H1 (cell line): Measurements from ENCODE around the gene LDLRAP1. TPM values are rescaled to one million over a fixed set of nuclear protein-coding genes. Genes with fewer than 3 reads are reported as not detected.

Source experiments
- CTCF ChIA-PET: fragments of 300-600 bp; sonication (Branson Sonifier 250); formaldehyde crosslinking; loops from one replicate; lab custom pipeline; 2021; ENCODE audit not compliant: partially characterized antibody; lab: Charles Lee
- POLR2A ChIA-PET: fragments of 300-600 bp; sonication (Branson Sonifier 250); formaldehyde crosslinking; loops from one replicate; lab custom pipeline; 2021; ENCODE audit warnings: inconsistent platforms; ENCODE audit not compliant: partially characterized antibody; lab: Charles Lee
- DNase-seq, 2 experiments: peaks; one replicate each; pipeline versions ENCODE4 v3.0.0 to v3.0.0-alpha.2; 2010 to 2022; ENCODE audit warnings: low spot score in 2 of 2, low read depth in 1 of 2, mixed read lengths in 1 of 2
- FAIRE-seq: peaks from 2 replicates; lab custom pipeline; 2011; peaks lifted over from hg19 to GRCh38; lab: Jason Lieb, UNC
- H2AFZ ChIP-seq: 2 replicates; pipeline ENCODE4 v1.8.1; 2012; ENCODE audit warnings: low read length, inconsistent platforms
- H2AK5ac ChIP-seq: 2 replicates; pipeline ENCODE4 v1.6.1; 2013; ENCODE audit warnings: low read depth, low read length
- H2BK120ac ChIP-seq: replicated peaks from 2 replicates; pipeline ENCODE3; 2013; ENCODE audit warnings: low read depth, low read length, inconsistent platforms
- H2BK12ac ChIP-seq: 2 replicates; pipeline ENCODE4 v1.6.1; 2013; ENCODE audit warnings: low read depth, low read length
- H2BK15ac ChIP-seq: 2 replicates; pipeline ENCODE4 v1.6.1; 2013; ENCODE audit warnings: low read length
- H2BK20ac ChIP-seq: 2 replicates; pipeline ENCODE4 v1.6.1; 2013; ENCODE audit warnings: low read length
- H2BK5ac ChIP-seq: 2 replicates; pipeline ENCODE4 v1.6.1; 2013; ENCODE audit warnings: low read depth, low read length
- H3K14ac ChIP-seq: 2 replicates; pipeline ENCODE4 v1.6.1; 2013; ENCODE audit warnings: inconsistent platforms; ENCODE audit not compliant: insufficient read length
- H3K18ac ChIP-seq: 2 replicates; pipeline ENCODE4 v1.6.1; 2013; ENCODE audit warnings: low read length; ENCODE audit errors: extremely low read depth
- H3K23ac ChIP-seq: 2 replicates; pipeline ENCODE4 v1.6.1; 2013; ENCODE audit warnings: inconsistent platforms; ENCODE audit not compliant: insufficient read length
- H3K23me2 ChIP-seq: 2 replicates; pipeline ENCODE4 v1.6.1; 2013; ENCODE audit warnings: low read depth, low read length
- H3K27ac ChIP-seq: 2 replicates; pipeline ENCODE4 v1.6.1; 2011; ENCODE audit warnings: low read depth, low read length, inconsistent platforms
- H3K27me3 ChIP-seq, 4 experiments: replicated peaks in 1 of 4; 1 replicate in 1 of 4; 2 replicates in 3 of 4; pipeline versions ENCODE4 v1.6.1 to v1.8.1; 2011 to 2013; ENCODE audit warnings: low read length in 3 of 4, mild to moderate bottlenecking in 3 of 4, inconsistent platforms in 2 of 4, mixed read lengths in 2 of 4, moderate library complexity in 1 of 4; ENCODE audit not compliant: control insufficient read depth in 3 of 4, insufficient read depth in 3 of 4; ENCODE audit errors: extremely low read depth in 1 of 4
- H3K36me3 ChIP-seq, 4 experiments: 2 replicates each; pipeline versions ENCODE4 v1.6.1 to v1.8.1; 2011 to 2013; ENCODE audit warnings: mild to moderate bottlenecking in 4 of 4, low read length in 3 of 4, moderate library complexity in 2 of 4, control low read depth in 1 of 4, inconsistent platforms in 1 of 4; ENCODE audit not compliant: insufficient read depth in 4 of 4, control insufficient read depth in 2 of 4
- H3K4ac ChIP-seq: replicated peaks from 2 replicates; pipeline ENCODE3; 2013; ENCODE audit warnings: low read length, low read depth, mixed read lengths, inconsistent platforms; ENCODE audit not compliant: insufficient read length
- H3K4me1 ChIP-seq, 4 experiments: replicated peaks in 1 of 4; 1 replicate in 1 of 4; 2 replicates in 3 of 4; pipeline versions ENCODE4 v1.6.1 to v1.8.1; 2011 to 2013; ENCODE audit warnings: low read length in 3 of 4, inconsistent platforms in 2 of 4, mixed read lengths in 1 of 4; ENCODE audit not compliant: insufficient read depth in 4 of 4, control insufficient read depth in 3 of 4
- H3K4me2 ChIP-seq, 2 experiments: 2 replicates each; pipeline versions ENCODE4 v1.6.1 to v1.8.1; 2011 to 2013; ENCODE audit warnings: low read depth in 2 of 2, low read length in 2 of 2, control low read depth in 1 of 2, inconsistent platforms in 1 of 2, mild to moderate bottlenecking in 1 of 2; ENCODE audit not compliant: insufficient read depth in 1 of 2
- H3K4me3 ChIP-seq, 4 experiments: fragments of 200-600, 300-600 bp in 1 of 4; sonication (generic), shearing (Covaris generic), sonication (Bioruptor Twin) in 1 of 4; 2 replicates each; pipeline versions ENCODE4 v1.5.1 to v1.8.1; 2011 to 2016; ENCODE audit warnings: low read length in 4 of 4, low read depth in 3 of 4, control low read depth in 2 of 4, inconsistent platforms in 2 of 4, mild to moderate bottlenecking in 2 of 4, mixed read lengths in 1 of 4, moderate library complexity in 1 of 4; ENCODE audit not compliant: insufficient read depth in 2 of 4; ENCODE audit errors: extremely low read depth in 1 of 4
- H3K56ac ChIP-seq: replicated peaks from 2 replicates; pipeline ENCODE3; 2013; ENCODE audit warnings: low read depth, mild to moderate bottlenecking, mixed read lengths, low read length, inconsistent platforms; ENCODE audit not compliant: insufficient read length
- H3K79me1 ChIP-seq: 2 replicates; pipeline ENCODE4 v1.6.1; 2013; ENCODE audit warnings: low read depth, low read length, control low read depth
- H3K79me2 ChIP-seq, 2 experiments: 2 replicates each; pipeline versions ENCODE4 v1.6.1 to v1.8.1; 2012 to 2013; ENCODE audit warnings: low read length in 2 of 2, mild to moderate bottlenecking in 2 of 2, inconsistent platforms in 1 of 2; ENCODE audit not compliant: insufficient read depth in 2 of 2, control insufficient read depth in 1 of 2
- H3K9ac ChIP-seq, 4 experiments: replicated peaks in 1 of 4; 1 replicate in 1 of 4; 2 replicates in 3 of 4; pipeline versions ENCODE4 v1.6.1 to v1.8.1; 2011 to 2013; ENCODE audit warnings: low read depth in 3 of 4, low read length in 3 of 4, control low read depth in 2 of 4, mild to moderate bottlenecking in 2 of 4, moderate library complexity in 2 of 4, inconsistent platforms in 1 of 4; ENCODE audit errors: extremely low read depth in 1 of 4
- H3K9me3 ChIP-seq, 2 experiments: 2 replicates each; pipeline versions ENCODE4 v1.6.1 to v1.8.1; 2012 to 2013; ENCODE audit warnings: mild to moderate bottlenecking in 2 of 2, moderate library complexity in 2 of 2, control low read depth in 1 of 2, inconsistent platforms in 1 of 2, low read depth in 1 of 2, low read length in 1 of 2, mixed read lengths in 1 of 2; ENCODE audit not compliant: insufficient read depth in 2 of 2
- H4K20me1 ChIP-seq, 2 experiments: replicated peaks in 1 of 2; 2 replicates each; pipeline versions ENCODE3 to v1.8.1; 2011 to 2013; ENCODE audit warnings: inconsistent platforms in 2 of 2, low read length in 2 of 2, mild to moderate bottlenecking in 1 of 2; ENCODE audit not compliant: insufficient read depth in 2 of 2, control insufficient read depth in 1 of 2
- H4K5ac ChIP-seq: 2 replicates; pipeline ENCODE4 v1.6.1; 2013; ENCODE audit warnings: low read length, low read depth, mixed read lengths, inconsistent platforms; ENCODE audit not compliant: insufficient read length
- H4K8ac ChIP-seq: 2 replicates; pipeline ENCODE4 v1.8.0; 2013; ENCODE audit warnings: mild to moderate bottlenecking, moderate library complexity, low read length, inconsistent platforms; ENCODE audit not compliant: insufficient read depth; ENCODE audit errors: extremely low read depth
- H4K91ac ChIP-seq: replicated peaks from 2 replicates; pipeline ENCODE3; 2013; ENCODE audit warnings: low read length, mixed read lengths, inconsistent platforms; ENCODE audit not compliant: insufficient read length
- WGBS, 2 experiments: shearing (Covaris generic) in 1 of 2; methylation state at CpG; one replicate each; pipeline versions ENCODE4 v1.1.6 to v1.1.7; 2013 to 2015; ENCODE audit warnings: low lambda C conversion rate in 2 of 2, mixed read lengths in 2 of 2, inconsistent platforms in 1 of 2, low coverage in 1 of 2, missing lambda C conversion rate in 1 of 2; ENCODE audit not compliant: insufficient replicate concordance in 2 of 2, insufficient coverage in 1 of 2, insufficient read length in 1 of 2; ENCODE audit errors: extremely low coverage in 1 of 2, missing lambda C conversion rate in 1 of 2; 5-methylcytosine and 5-hydroxymethylcytosine counted together
- polyA plus RNA-seq, 7 experiments: library from polyadenylated mRNA; depleted of rRNA in 3 of 7; stranded (reverse) in 5 of 7; unstranded in 2 of 7; fragments of >200 nt in 5 of 7; fragments of 200-250 nt in 2 of 7; gene quantifications; 1 replicate in 5 of 7; 2 replicates in 1 of 7; 4 replicates in 1 of 7; pipeline versions ENCODE4 v1.2.1 to v1.2.3, GENCODE V29; 2011 to 2013; ENCODE audit warnings: missing spikeins in 2 of 7, mixed read lengths in 2 of 7
- total RNA-seq: library from RNA; stranded (reverse); fragmentation: NEBNext Ultra II Directional; extraction: Animal tissue kit (Norgen Biotek cat#: 25700); gene quantifications from 2 replicates; pipeline ENCODE4 v1.2.1, GENCODE V29; 2021

The LDLRAP1 gene
- total and polyA plus RNA-seq, 2 of the 8 experiments (the other 6 are each of a cell fraction or from before 2014, with no cell fraction given): 12.8 to 13.2 TPM

- H3K4me3 ChIP-seq: no peak overlapping the region
- no peaks in the 10 kb centered on the region for H3K79me2 ChIP-seq
- CTCF ChIA-PET: interaction anchor here (0.5 to 2.6 kb wide), 8 partner anchors 21 to 1342 kb away, joined by 3 to 10 read pairs (median 4); no protein-coding TSS in a partner anchor
- no peak overlapping the region for H2AFZ ChIP-seq
- H4K20me1 ChIP-seq: peaks cover 2 to 6% of the 10 kb centered on the region in 2 experiments
- H2BK5ac ChIP-seq: no peak overlapping the region
- H2BK12ac ChIP-seq: no peak overlapping the region
- no peak overlapping the region for H3K23ac ChIP-seq
- no peak overlapping the region for H3K9ac ChIP-seq
- no peak overlapping the region for H3K14ac ChIP-seq
- H2BK120ac ChIP-seq: no peak overlapping the region
- POLR2A ChIA-PET: no interaction called here
- no peak overlapping the region for H3K4me2 ChIP-seq
- H4K5ac ChIP-seq: no peak overlapping the region
- no peaks in the 10 kb centered on the region for H3K9me3 ChIP-seq
- H4K8ac ChIP-seq: no peak overlapping the region
- no peak for FAIRE-seq
- H4K91ac ChIP-seq: no peak overlapping the region
- H3K23me2 ChIP-seq: peaks cover 5% of the 10 kb centered on the region; the same call in 1 of the 2 replicates
- no peak overlapping the region for H2AK5ac ChIP-seq
- H2BK15ac ChIP-seq: no peak overlapping the region
- H3K4ac ChIP-seq: no peak overlapping the region
- 72% methylated on average over 1 of the region's 1 CpG; no CpG with 5 or more reads in 1 of the 2 experiments for WGBS, 2 experiments
- no peak overlapping the region for H3K27ac ChIP-seq
- H3K4me1 ChIP-seq: peaks cover 0 to 17% (median 9%) of the 10 kb centered on the region in 4 experiments; a peak in 6 of 7 replicates
- DNase-seq: no peak
- no peak overlapping the region for H3K18ac ChIP-seq
- peaks cover 0 to 5% (median 3%) of the 10 kb centered on the region in 4 experiments; a peak in 5 of 7 replicates for H3K27me3 ChIP-seq
- no peaks in the 10 kb centered on the region for H3K36me3 ChIP-seq
- H2BK20ac ChIP-seq: no peak overlapping the region
- no peak overlapping the region for H3K56ac ChIP-seq
- no peaks in the 10 kb centered on the region; the same call in 1 of the 2 replicates for H3K79me1 ChIP-seq
Observed at GRCh38 chr1:25541425-25541824, 2.0 kb upstream of the LDLRAP1 start.
